Small intestine (tissue), 7 donors: ENCODE data around the gene COBLL1. TPM values are rescaled to one million over a fixed set of nuclear protein-coding genes. Genes with fewer than 3 reads are reported as not detected.
"Not testable (repeated sequence)": the region's sequence is repeated elsewhere in the genome, so short reads cannot be mapped to it uniquely, and the experiment has no call there.

Experiments used
- DNase-seq, 2 donors: peaks; one replicate each; pipeline versions ENCODE4 v3.0.0 to v3.0.0-alpha.2; 2013
- FAIRE-seq: peaks from 2 replicates; lab custom pipeline; 2012; peaks lifted over from hg19 to GRCh38; lab: Jason Lieb, UNC
- H3K27ac ChIP-seq, 3 donors: one replicate each; pipeline ENCODE4 v1.5.1; 2013; ENCODE audit warnings: low read length in 2 of 3, mild to moderate bottlenecking in 2 of 3, control low read depth in 1 of 3, inconsistent platforms in 1 of 3, low read depth in 1 of 3, moderate library complexity in 1 of 3
- H3K27me3 ChIP-seq, 3 donors: one replicate each; pipeline ENCODE4 v1.6.1; 2013; ENCODE audit warnings: low read length in 3 of 3, inconsistent platforms in 1 of 3; ENCODE audit not compliant: control insufficient read depth in 3 of 3, insufficient read depth in 3 of 3
- H3K36me3 ChIP-seq, 3 donors: one replicate each; pipeline ENCODE4 v1.6.1; 2013; ENCODE audit warnings: low read length in 3 of 3, inconsistent platforms in 1 of 3, low read depth in 1 of 3, mild to moderate bottlenecking in 1 of 3, moderate library complexity in 1 of 3; ENCODE audit not compliant: control insufficient read depth in 3 of 3, insufficient read depth in 2 of 3
- H3K4me1 ChIP-seq, 3 donors: one replicate each; pipeline ENCODE4 v1.6.1; 2013; ENCODE audit warnings: low read length in 2 of 3, inconsistent platforms in 1 of 3, low read depth in 1 of 3, mild to moderate bottlenecking in 1 of 3, moderate library complexity in 1 of 3; ENCODE audit not compliant: control insufficient read depth in 3 of 3, insufficient read depth in 2 of 3
- H3K4me3 ChIP-seq, 3 donors: one replicate each; pipeline ENCODE4 v1.5.1; 2013; ENCODE audit warnings: low read length in 3 of 3, control low read depth in 1 of 3, inconsistent platforms in 1 of 3, low read depth in 1 of 3, mild to moderate bottlenecking in 1 of 3, moderate library complexity in 1 of 3
- H3K9me3 ChIP-seq, 2 donors: one replicate each; pipeline ENCODE4 v1.6.1; 2013; ENCODE audit warnings: low read depth in 1 of 2, low read length in 1 of 2; ENCODE audit not compliant: control insufficient read depth in 2 of 2, insufficient read depth in 1 of 2
- WGBS, 3 donors: extraction: QIAGEN DNeasy Blood & Tissue Kit; methylation state at CpG; one replicate each; pipeline ENCODE4 v1.1.7; 2013; 5-methylcytosine and 5-hydroxymethylcytosine counted together
- polyA plus RNA-seq, 4 donors: library from polyadenylated mRNA; stranded (reverse) in 3 of 4; unstranded in 1 of 4; fragments of 200-250 nt in 3 of 4; fragments of 120-200 nt in 1 of 4; gene quantifications; one replicate each; pipeline versions ENCODE4 v1.2.1 to v1.2.3, GENCODE V29; 2013
- donor health status: healthy with polysubstance abuse.
- donor health status: control.
- donor health status: control.
- donor health status: Bipolar disorder and iron deficiency.
- donor health status: healthy.

COBLL1 gene
- polyA plus RNA-seq, 4 donors: 5.4 to 72.0 (median 7.8) TPM

DNA sequence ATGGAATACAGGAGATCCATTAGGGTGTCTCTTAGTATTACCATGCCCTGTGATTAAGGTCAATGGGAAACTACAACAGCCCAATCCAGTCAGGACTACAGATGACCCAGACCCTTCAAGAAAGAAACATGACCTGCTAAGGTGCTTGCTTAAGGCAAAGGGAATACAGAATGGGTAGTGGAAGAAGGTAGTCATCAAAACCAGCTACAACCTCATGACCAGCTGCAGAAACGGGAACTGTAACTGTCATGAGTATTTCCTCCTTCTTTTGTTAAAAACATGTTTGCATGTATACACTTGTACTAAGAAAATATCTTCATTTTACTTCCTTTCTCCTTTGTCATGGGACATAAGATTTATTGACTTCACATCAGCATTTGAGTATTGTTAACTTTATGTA is 24.8 kb upstream of the COBLL1 start:
- DNase-seq: not testable (repeated sequence)

GRCh38 chr2:164860694-164861042 is 19.0 kb upstream of the COBLL1 start:
- H3K27ac ChIP-seq: no peak overlapping the region

More for the DNA sequence above, 24.8 kb upstream of the COBLL1 start:
- H3K4me3 ChIP-seq, H3K27ac ChIP-seq, H3K4me1 ChIP-seq, H3K9me3 ChIP-seq, H3K36me3 ChIP-seq, H3K27me3 ChIP-seq: not testable (repeated sequence)
- WGBS, 3 donors: 65 to 77% (median 73%) methylated on average over 1 of the region's 1 CpG
- FAIRE-seq: peak; percentile 23

GRCh38 chr2:164859906-164860693 is 18.5 kb upstream of the COBLL1 start:
- DNase-seq, H3K36me3 ChIP-seq, H3K27me3 ChIP-seq, FAIRE-seq, H3K4me3 ChIP-seq, H3K9me3 ChIP-seq, H3K27ac ChIP-seq, H3K4me1 ChIP-seq: not testable (repeated sequence)
- WGBS, 3 donors: 87 to 96% (median 93%) methylated on average over 4 of the region's 4 CpGs

More at GRCh38 chr2:164860694-164861042, 19.0 kb upstream of the COBLL1 start:
- H3K27me3 ChIP-seq: no peaks in the 10 kb centered on the region
- H3K4me3 ChIP-seq: no peak overlapping the region
- no peaks in the 10 kb centered on the region for H3K36me3 ChIP-seq
- H3K4me1 ChIP-seq: no peaks in the 10 kb centered on the region
- no peak for FAIRE-seq
- H3K9me3 ChIP-seq: no peaks in the 10 kb centered on the region
- no peak for DNase-seq

- 71 to 76% (median 72%) methylated on average over 2 of the region's 2 CpGs for WGBS, 3 donors
- no peak overlapping the region for H3K27ac ChIP-seq
- H3K4me3 ChIP-seq: no peak overlapping the region
- H3K27me3 ChIP-seq: no peaks in the 10 kb centered on the region
- no peak for FAIRE-seq
- H3K36me3 ChIP-seq: no peaks in the 10 kb centered on the region
- DNase-seq: no peak
- no peaks in the 10 kb centered on the region for H3K9me3 ChIP-seq
- H3K4me1 ChIP-seq: no peaks in the 10 kb centered on the region
Observed at GRCh38 chr2:164859251-164859818, 17.7 kb upstream of the COBLL1 start.

- Histone ChIP-seq H3K27me3 (no peaks in the 10 kb centered on the region), H3K4me1 (no peaks in the 10 kb centered on the region), H3K27ac (no peak overlapping the region), H3K36me3 (no peaks in the 10 kb centered on the region), H3K4me3 (no peak overlapping the region), H3K9me3 (no peaks in the 10 kb centered on the region)
- WGBS, 3 donors: 67 to 85% (median 73%) methylated on average over 4 of the region's 4 CpGs
- no peak for FAIRE-seq
- no peak for DNase-seq
Observed at GRCh38 chr2:164852086-164852485, 10.5 kb upstream of the COBLL1 start.

- H3K4me1 ChIP-seq: no peaks in the 10 kb centered on the region
- H3K4me3 ChIP-seq: no peak overlapping the region
- 58 to 72% (median 62%) methylated on average over 4 of the region's 4 CpGs for WGBS, 3 donors
- DNase-seq (no peak), FAIRE-seq (no peak)
- H3K9me3 ChIP-seq: no peaks in the 10 kb centered on the region
- H3K36me3 ChIP-seq: no peaks in the 10 kb centered on the region
- no peaks in the 10 kb centered on the region for H3K27me3 ChIP-seq
- no peak overlapping the region for H3K27ac ChIP-seq
Observed at GRCh38 chr2:164850235-164850634, 8.6 kb upstream of the COBLL1 start.

- DNase-seq (no peak), FAIRE-seq (no peak)
- no peaks in the 10 kb centered on the region for H3K36me3 ChIP-seq
- H3K4me1 ChIP-seq: no peaks in the 10 kb centered on the region
- H3K9me3 ChIP-seq: no peaks in the 10 kb centered on the region
- H3K27me3 ChIP-seq: no peaks in the 10 kb centered on the region
- 49 to 75% (median 62%) methylated on average over 1 of the region's 1 CpG for WGBS, 3 donors
- no peak overlapping the region for H3K27ac ChIP-seq
- no peak overlapping the region for H3K4me3 ChIP-seq
Observed at GRCh38 chr2:164849506-164849905, 7.9 kb upstream of the COBLL1 start.

- Histone ChIP-seq H3K9me3 (no peaks in the 10 kb centered on the region), H3K36me3 (no peaks in the 10 kb centered on the region), H3K4me3 (no peak overlapping the region), H3K4me1 (peaks cover 0 to 4% (median 4%) of the 10 kb centered on the region in 3 donors), H3K27me3 (no peaks in the 10 kb centered on the region), H3K27ac (no peak overlapping the region)
- DNase-seq (no peak), FAIRE-seq (no peak)
- WGBS, 3 donors: 56 to 66% (median 57%) methylated on average over 2 of the region's 2 CpGs
Observed at GRCh38 chr2:164847981-164848741, 6.5 kb upstream of the COBLL1 start.
